Measurements from ENCODE around the gene JARID2. TPM values are rescaled to one million over a fixed set of nuclear protein-coding genes. Genes with fewer than 3 reads are reported as not detected.

JARID2 gene
- total RNA-seq, 1 donor from 2014 or later = 17.9 TPM

- H3K36me3 ChIP-seq = no peaks in the 10 kb centered on the region
- H3K27ac ChIP-seq = no peak overlapping the region
- no peak overlapping the region for H3K4me3 ChIP-seq
- H3K4me1 ChIP-seq = no peaks in the 10 kb centered on the region
- TF ChIP-seq CTCF (IDR thresholded peaks at IDR 0.05) (no peak), POLR2A (IDR thresholded peaks at IDR 0.05) (no peak), POLR2AphosphoS5 (IDR thresholded peaks at IDR 0.05; ENCODE audit: insufficient read depth in 1 of 2, low read depth in 1 of 2) (no peak)
- H3K9me3 ChIP-seq = no peaks in the 10 kb centered on the region
- no peaks in the 10 kb centered on the region for H3K27me3 ChIP-seq
- intact Hi-C loops (cut with DNase I) = no loop called here
- no peak for DNase-seq (ENCODE audit: extremely low spot score in 2 of 2)
Measured at GRCh38 chr6:15561447-15562199, 315.8 kb downstream of the JARID2 start.

GRCh38 chr6:15562977-15563376 is 317.1 kb downstream of the JARID2 start:
- Histone ChIP-seq H3K27ac (no peak overlapping the region), H3K4me1 (no peaks in the 10 kb centered on the region), H3K4me3 (no peak overlapping the region), H3K9me3 (no peaks in the 10 kb centered on the region), H3K27me3 (no peaks in the 10 kb centered on the region), H3K36me3 (no peaks in the 10 kb centered on the region)
- intact Hi-C loops (cut with DNase I) = no loop called here
- no peak for TF ChIP-seq POLR2A (IDR thresholded peaks at IDR 0.05)
- TF ChIP-seq CTCF (IDR thresholded peaks at IDR 0.05) = no peak
- no peak for TF ChIP-seq POLR2AphosphoS5 (IDR thresholded peaks at IDR 0.05; ENCODE audit: insufficient read depth in 1 of 2, low read depth in 1 of 2)
- DNase-seq (ENCODE audit: extremely low spot score in 2 of 2) = no peak

- H3K9me3 ChIP-seq = no peaks in the 10 kb centered on the region
- H3K4me1 ChIP-seq = no peaks in the 10 kb centered on the region
- TF ChIP-seq POLR2AphosphoS5 (IDR thresholded peaks at IDR 0.05; ENCODE audit: insufficient read depth in 1 of 2, low read depth in 1 of 2) (no peak), CTCF (IDR thresholded peaks at IDR 0.05) (no peak), POLR2A (IDR thresholded peaks at IDR 0.05) (no peak)
- H3K4me3 ChIP-seq = no peak overlapping the region
- no peak for DNase-seq (ENCODE audit: extremely low spot score in 2 of 2)
- no peaks in the 10 kb centered on the region for H3K27me3 ChIP-seq
- H3K27ac ChIP-seq = no peak overlapping the region
- H3K36me3 ChIP-seq = no peaks in the 10 kb centered on the region
- intact Hi-C loops (cut with DNase I) = no loop called here
Measured at GRCh38 chr6:15569035-15569995, 323.4 kb downstream of the JARID2 start.

- Histone ChIP-seq H3K9me3 (no peaks in the 10 kb centered on the region), H3K27me3 (no peaks in the 10 kb centered on the region), H3K4me3 (no peak overlapping the region), H3K4me1 (no peaks in the 10 kb centered on the region), H3K36me3 (no peaks in the 10 kb centered on the region), H3K27ac (no peak overlapping the region)
- DNase-seq (ENCODE audit: extremely low spot score in 2 of 2) = no peak
- intact Hi-C loops (cut with DNase I) = no loop called here
- TF ChIP-seq POLR2AphosphoS5 (IDR thresholded peaks at IDR 0.05; ENCODE audit: insufficient read depth in 1 of 2, low read depth in 1 of 2) (no peak), CTCF (IDR thresholded peaks at IDR 0.05) (no peak), POLR2A (IDR thresholded peaks at IDR 0.05) (no peak)
Measured at GRCh38 chr6:15570171-15570570, 324.3 kb downstream of the JARID2 start.

Small RNAs within 50 kb of the gene (small RNA-seq; reads per million reads assigned to genes)
- not detected for gene RF00001
- gene RNU6-522P = not detected
- gene RNU6-645P = not detected
